Left ventricle myocardium inferior (tissue), 1 donor: Measurements from ENCODE around the gene CNTNAP2. TPM values are rescaled to one million over a fixed set of nuclear protein-coding genes. Genes with fewer than 3 reads are reported as not detected.

Experiments
- DNase-seq: peaks from one replicate; pipeline ENCODE4 v3.0.0-alpha.2; 2020
- H3K27ac ChIP-seq: fragments of 200-600 bp; replicated peaks from 2 replicates; pipeline ENCODE4 v1.8.0; 2021
- H3K27me3 ChIP-seq: fragments of 200-600 bp; 2 replicates; pipeline ENCODE4 v1.8.0; 2021; ENCODE audit warnings: low read depth
- H3K36me3 ChIP-seq: fragments of 200-600 bp; 2 replicates; pipeline ENCODE4 v1.8.0; 2021
- H3K4me1 ChIP-seq: fragments of 200-600 bp; 2 replicates; pipeline ENCODE4 v1.8.0; 2021
- H3K4me3 ChIP-seq: fragments of 200-600 bp; 2 replicates; pipeline ENCODE4 v1.8.0; 2021; ENCODE audit warnings: mild to moderate bottlenecking, moderate library complexity
- H3K9me3 ChIP-seq: fragments of 200-600 bp; replicated peaks from 2 replicates; pipeline ENCODE4 v1.8.0; 2021
- intact Hi-C: fragments of 100-400 bp; cut with micrococcal nuclease; formaldehyde crosslinking; loops from one replicate; pipeline ENCODE4 v1.11.0; 2022
- total RNA-seq: library from RNA; stranded (reverse); fragmentation: NEBNext Ultra II Directional; extraction: Animal tissue kit (Norgen Biotek cat#: 25700); gene quantifications from one replicate; pipeline ENCODE4 v1.2.1, GENCODE V29; 2021
- TF ChIP-seq, protein P1 (sequence below): fragments of 200-600 bp; IDR thresholded peaks from 2 replicates; pipeline ENCODE4 v1.8.0; 2021; ENCODE audit warnings: antibody characterized with exemption, mild to moderate bottlenecking, borderline replicate concordance
- donor health status: DM: no; HTN: yes; CAD: no; lungs with severe emphysema.

Gene CNTNAP2
- total RNA-seq, 1 donor from 2014 or later: 0.99 TPM

GRCh38 chr7:147569116-147569913 lies 1452.7 kb downstream of the CNTNAP2 start:
- H3K9me3 ChIP-seq: no peaks in the 10 kb centered on the region
- DNase-seq: no peak
- H3K4me1 ChIP-seq: no peaks in the 10 kb centered on the region
- H3K4me3 ChIP-seq: no peak overlapping the region
- H3K36me3 ChIP-seq: no peaks in the 10 kb centered on the region
- H3K27ac ChIP-seq: no peak overlapping the region
- H3K27me3 ChIP-seq: no peaks in the 10 kb centered on the region
- TF ChIP-seq, protein P1, sequence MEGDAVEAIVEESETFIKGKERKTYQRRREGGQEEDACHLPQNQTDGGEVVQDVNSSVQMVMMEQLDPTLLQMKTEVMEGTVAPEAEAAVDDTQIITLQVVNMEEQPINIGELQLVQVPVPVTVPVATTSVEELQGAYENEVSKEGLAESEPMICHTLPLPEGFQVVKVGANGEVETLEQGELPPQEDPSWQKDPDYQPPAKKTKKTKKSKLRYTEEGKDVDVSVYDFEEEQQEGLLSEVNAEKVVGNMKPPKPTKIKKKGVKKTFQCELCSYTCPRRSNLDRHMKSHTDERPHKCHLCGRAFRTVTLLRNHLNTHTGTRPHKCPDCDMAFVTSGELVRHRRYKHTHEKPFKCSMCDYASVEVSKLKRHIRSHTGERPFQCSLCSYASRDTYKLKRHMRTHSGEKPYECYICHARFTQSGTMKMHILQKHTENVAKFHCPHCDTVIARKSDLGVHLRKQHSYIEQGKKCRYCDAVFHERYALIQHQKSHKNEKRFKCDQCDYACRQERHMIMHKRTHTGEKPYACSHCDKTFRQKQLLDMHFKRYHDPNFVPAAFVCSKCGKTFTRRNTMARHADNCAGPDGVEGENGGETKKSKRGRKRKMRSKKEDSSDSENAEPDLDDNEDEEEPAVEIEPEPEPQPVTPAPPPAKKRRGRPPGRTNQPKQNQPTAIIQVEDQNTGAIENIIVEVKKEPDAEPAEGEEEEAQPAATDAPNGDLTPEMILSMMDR: no peak
- intact Hi-C loops: no loop called here

- no peaks in the 10 kb centered on the region for H3K36me3 ChIP-seq
- intact Hi-C loops: no loop called here
- TF ChIP-seq, protein P1: no peak
- no peak overlapping the region for H3K27ac ChIP-seq
- no peaks in the 10 kb centered on the region for H3K27me3 ChIP-seq
- no peak for DNase-seq
- H3K4me3 ChIP-seq: no peak overlapping the region
- H3K4me1 ChIP-seq: no peaks in the 10 kb centered on the region
- H3K9me3 ChIP-seq: no peaks in the 10 kb centered on the region
Measured at GRCh38 chr7:147570390-147570789, 1453.8 kb downstream of the CNTNAP2 start.

DNA sequence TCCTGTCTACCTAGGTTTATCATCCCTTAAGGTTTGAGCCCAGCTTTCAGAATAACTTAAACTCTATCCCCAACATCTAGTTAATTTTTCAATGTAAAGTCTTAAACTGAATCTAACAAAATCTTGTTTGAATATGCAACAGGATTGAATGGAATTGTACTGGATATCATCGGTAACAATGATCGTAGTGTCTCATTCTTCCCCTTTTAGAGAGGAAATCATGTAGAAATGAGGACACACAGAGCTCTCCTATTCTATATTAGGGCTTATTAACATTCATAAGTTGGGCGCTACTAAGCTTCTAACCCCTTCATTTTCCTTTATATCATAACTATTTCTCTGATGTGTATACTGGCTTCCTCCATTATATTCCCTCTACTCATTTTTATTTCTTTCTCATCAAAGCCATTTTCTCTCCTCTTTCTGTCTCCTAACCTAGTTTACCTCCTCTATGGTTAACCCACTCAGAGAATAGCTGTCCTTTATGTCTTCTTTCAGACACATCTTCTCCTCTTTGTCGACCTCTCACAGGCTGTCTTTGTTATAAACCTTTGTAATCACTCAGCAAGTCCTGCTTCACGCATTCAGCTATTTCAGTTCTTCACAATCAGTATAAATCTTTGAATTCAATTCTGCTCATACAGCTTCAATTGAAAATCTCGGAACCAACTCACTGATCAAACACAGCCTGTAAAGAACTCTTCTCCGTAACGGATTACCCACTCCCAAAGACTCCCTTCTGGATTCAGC lies 1455.0 kb downstream of the CNTNAP2 start:
- no peaks in the 10 kb centered on the region for H3K4me1 ChIP-seq
- TF ChIP-seq, protein P1: no peak
- intact Hi-C loops: no loop called here
- no peaks in the 10 kb centered on the region for H3K9me3 ChIP-seq
- DNase-seq: no peak
- H3K4me3 ChIP-seq: no peak overlapping the region
- no peak overlapping the region for H3K27ac ChIP-seq
- H3K36me3 ChIP-seq: no peaks in the 10 kb centered on the region
- H3K27me3 ChIP-seq: no peaks in the 10 kb centered on the region

DNA sequence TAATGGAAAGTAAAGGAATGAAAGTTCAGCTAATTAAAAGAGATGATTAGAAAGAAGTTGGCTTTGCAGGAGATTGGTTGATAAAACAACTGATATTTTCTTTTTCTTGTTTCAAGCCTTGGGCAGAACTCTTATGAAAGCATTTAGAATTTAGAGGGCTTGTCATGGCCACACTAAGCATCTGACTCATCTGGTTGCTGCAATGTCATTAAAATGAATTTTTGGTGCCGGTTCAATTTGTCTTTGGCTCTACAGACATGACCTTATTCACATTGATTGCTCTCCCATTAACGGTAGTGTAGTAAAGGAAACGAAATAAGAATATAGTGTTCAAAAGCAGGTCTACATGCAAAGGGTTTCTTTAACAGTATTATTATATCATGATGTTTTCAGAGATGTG lies 1461.6 kb downstream of the CNTNAP2 start:
- Histone ChIP-seq H3K36me3 (no peaks in the 10 kb centered on the region), H3K27ac (no peak overlapping the region), H3K9me3 (no peaks in the 10 kb centered on the region), H3K4me1 (no peaks in the 10 kb centered on the region), H3K4me3 (no peak overlapping the region), H3K27me3 (no peaks in the 10 kb centered on the region)
- TF ChIP-seq, protein P1: no peak
- no peak for DNase-seq
- intact Hi-C loops: no loop called here

DNA sequence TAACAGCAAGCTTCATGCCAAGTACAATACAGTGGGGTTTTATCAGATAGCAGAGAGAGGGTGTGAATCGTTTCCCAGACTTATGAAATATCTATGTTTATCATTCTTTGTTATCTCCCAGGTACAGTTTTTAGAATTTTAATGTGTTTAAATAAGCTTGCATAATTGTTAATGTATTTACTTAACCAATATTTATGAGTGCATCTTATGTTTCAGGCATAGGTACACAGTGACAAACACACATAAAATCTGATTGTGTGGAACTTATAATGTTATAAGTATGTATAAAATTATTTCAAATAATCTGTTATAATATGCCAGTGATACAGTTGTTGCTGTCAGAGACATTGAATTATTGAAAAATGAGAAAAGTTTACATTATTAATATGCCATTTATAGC lies 1462.5 kb downstream of the CNTNAP2 start:
- DNase-seq: no peak
- Histone ChIP-seq H3K27ac (no peak overlapping the region), H3K4me3 (no peak overlapping the region), H3K27me3 (no peaks in the 10 kb centered on the region), H3K4me1 (no peaks in the 10 kb centered on the region), H3K9me3 (no peaks in the 10 kb centered on the region), H3K36me3 (no peaks in the 10 kb centered on the region)
- intact Hi-C loops: no loop called here
- TF ChIP-seq, protein P1: no peak
